MM.1S (cell line): ENCODE results near the gene FAM216B.

ENCODE experiments used
- EZH2 ChIP-seq: fragments of 300-600 bp; sonication (generic); optimal IDR thresholded peaks from 2 replicates; pipeline ENCODE3; 2017; ENCODE audit warnings: low read depth, mild to moderate bottlenecking, antibody characterized with exemption, low read length, mixed read lengths
- EZH2phosphoT487 ChIP-seq: fragments of 300-600 bp; sonication (generic); IDR thresholded peaks from 2 replicates; pipeline ENCODE4 v1.6.1; 2018; ENCODE audit warnings: antibody characterized with exemption, low read length
- TF ChIP-seq, protein P1 (sequence below): fragments of 300-600 bp; sonication (generic); IDR thresholded peaks from 2 replicates; pipeline ENCODE4 v1.5.1; 2016; ENCODE audit warnings: antibody characterized with exemption, low read length, mixed read lengths

GRCh38 chr13:42781352-42781751 is at the start of gene FAM216B:
- TF ChIP-seq, protein P1, sequence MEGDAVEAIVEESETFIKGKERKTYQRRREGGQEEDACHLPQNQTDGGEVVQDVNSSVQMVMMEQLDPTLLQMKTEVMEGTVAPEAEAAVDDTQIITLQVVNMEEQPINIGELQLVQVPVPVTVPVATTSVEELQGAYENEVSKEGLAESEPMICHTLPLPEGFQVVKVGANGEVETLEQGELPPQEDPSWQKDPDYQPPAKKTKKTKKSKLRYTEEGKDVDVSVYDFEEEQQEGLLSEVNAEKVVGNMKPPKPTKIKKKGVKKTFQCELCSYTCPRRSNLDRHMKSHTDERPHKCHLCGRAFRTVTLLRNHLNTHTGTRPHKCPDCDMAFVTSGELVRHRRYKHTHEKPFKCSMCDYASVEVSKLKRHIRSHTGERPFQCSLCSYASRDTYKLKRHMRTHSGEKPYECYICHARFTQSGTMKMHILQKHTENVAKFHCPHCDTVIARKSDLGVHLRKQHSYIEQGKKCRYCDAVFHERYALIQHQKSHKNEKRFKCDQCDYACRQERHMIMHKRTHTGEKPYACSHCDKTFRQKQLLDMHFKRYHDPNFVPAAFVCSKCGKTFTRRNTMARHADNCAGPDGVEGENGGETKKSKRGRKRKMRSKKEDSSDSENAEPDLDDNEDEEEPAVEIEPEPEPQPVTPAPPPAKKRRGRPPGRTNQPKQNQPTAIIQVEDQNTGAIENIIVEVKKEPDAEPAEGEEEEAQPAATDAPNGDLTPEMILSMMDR, result no peak
- TF ChIP-seq EZH2, result no peak
- TF ChIP-seq EZH2phosphoT487, result no peak
